Measurements from ENCODE around the gene ABHD12B.
"Not testable (repeated sequence)": the region's sequence is repeated elsewhere in the genome, so short reads cannot be mapped to it uniquely, and the experiment has no call there.

Gene ABHD12B

GRCh38 chr14:50896421-50896820, 24.6 kb downstream of the ABHD12B start:
- not testable (repeated sequence) for DNase-seq (ENCODE audit: low read depth in 2 of 2)

- not testable (repeated sequence) for DNase-seq (ENCODE audit: low read depth in 2 of 2)
Observed at GRCh38 chr14:50897005-50897404, 25.2 kb downstream of the ABHD12B start.

- DNase-seq (ENCODE audit: low read depth in 2 of 2): no peak
Observed at GRCh38 chr14:50897658-50898175, 25.9 kb downstream of the ABHD12B start.

- no peak for DNase-seq (ENCODE audit: low read depth in 2 of 2)
Observed at GRCh38 chr14:50901361-50901760, 29.5 kb downstream of the ABHD12B start.

- DNase-seq (ENCODE audit: low read depth in 2 of 2): no peak
Observed at GRCh38 chr14:50904719-50905118, 32.9 kb downstream of the ABHD12B start.

- no peak for DNase-seq (ENCODE audit: low read depth in 2 of 2)
Observed at GRCh38 chr14:50906326-50907065, 34.6 kb downstream of the ABHD12B start.

- no peak for DNase-seq (ENCODE audit: low read depth in 2 of 2)
Observed at GRCh38 chr14:50910495-50911420, 38.9 kb downstream of the ABHD12B start.

GRCh38 chr14:50917449-50917848, 45.6 kb downstream of the ABHD12B start:
- no peak for DNase-seq (ENCODE audit: low read depth in 2 of 2)

GRCh38 chr14:50919524-50919923, 47.7 kb downstream of the ABHD12B start:
- DNase-seq (ENCODE audit: low read depth in 2 of 2): not testable (repeated sequence)

GRCh38 chr14:50920482-50921230, 48.8 kb downstream of the ABHD12B start:
- DNase-seq (ENCODE audit: low read depth in 2 of 2): no peak

GRCh38 chr14:50922803-50923202, 51.0 kb downstream of the ABHD12B start:
- no peak for DNase-seq (ENCODE audit: low read depth in 2 of 2)

GRCh38 chr14:50924236-50924635, 52.4 kb downstream of the ABHD12B start:
- DNase-seq (ENCODE audit: low read depth in 2 of 2): no peak

GRCh38 chr14:50924843-50925242, 53.0 kb downstream of the ABHD12B start:
- DNase-seq (ENCODE audit: low read depth in 2 of 2): no peak

GRCh38 chr14:50926851-50927386, 55.1 kb downstream of the ABHD12B start:
- no peak for DNase-seq (ENCODE audit: low read depth in 2 of 2)

GRCh38 chr14:50928002-50928635, 56.3 kb downstream of the ABHD12B start:
- no peak for DNase-seq (ENCODE audit: low read depth in 2 of 2)

GRCh38 chr14:50929506-50929905, 57.7 kb downstream of the ABHD12B start:
- no peak for DNase-seq (ENCODE audit: low read depth in 2 of 2)

- DNase-seq (ENCODE audit: low read depth in 2 of 2): no peak
Observed at GRCh38 chr14:50931559-50931958, 59.7 kb downstream of the ABHD12B start.

GRCh38 chr14:50932156-50932555, 60.3 kb downstream of the ABHD12B start:
- DNase-seq (ENCODE audit: low read depth in 2 of 2): no peak

- no peak for DNase-seq (ENCODE audit: low read depth in 2 of 2)
Observed at GRCh38 chr14:50932592-50933495, 61.0 kb downstream of the ABHD12B start.
